DLD1 (cell line): ENCODE measurements around the gene MRPS21.
"Not testable (repeated sequence)": the region's sequence is repeated elsewhere in the genome, so short reads cannot be mapped to it uniquely, and the experiment has no call there.

Experiments used
- in situ Hi-C: cut with HindIII; loops from 2 replicates; pipeline ENCODE4 v1.10.0; 2017; ENCODE audit warnings: low sequenced_read_pairs

The MRPS21 gene

GRCh38 chr1:150281221-150281757 is 12.4 kb upstream of the MRPS21 start:
- in situ Hi-C loops: no loop called here

GRCh38 chr1:150281758-150282557 is 11.7 kb upstream of the MRPS21 start, which contains the start of gene CIART:
Gene CIART, plus strand, starts transcription at chr1:150282554. Its CDS starts 714 bp downstream, at chr1:150283268.
- in situ Hi-C loops: no loop called here

GRCh38 chr1:150282558-150282958 is 11.1 kb upstream of the MRPS21 start:
- in situ Hi-C loops: no loop called here

GRCh38 chr1:150283260-150283659 is 10.4 kb upstream of the MRPS21 start:
- in situ Hi-C loops: no loop called here

GRCh38 chr1:150288382-150288781 is 5.3 kb upstream of the MRPS21 start:
- in situ Hi-C loops: no loop called here

- in situ Hi-C loops: no loop called here
These were observed 4.8 kb upstream of the MRPS21 start for GRCh38 chr1:150288822-150289221.

- in situ Hi-C loops: no loop called here
These were observed 1.8 kb downstream of the MRPS21 start for GRCh38 chr1:150295476-150295875.

DNA sequence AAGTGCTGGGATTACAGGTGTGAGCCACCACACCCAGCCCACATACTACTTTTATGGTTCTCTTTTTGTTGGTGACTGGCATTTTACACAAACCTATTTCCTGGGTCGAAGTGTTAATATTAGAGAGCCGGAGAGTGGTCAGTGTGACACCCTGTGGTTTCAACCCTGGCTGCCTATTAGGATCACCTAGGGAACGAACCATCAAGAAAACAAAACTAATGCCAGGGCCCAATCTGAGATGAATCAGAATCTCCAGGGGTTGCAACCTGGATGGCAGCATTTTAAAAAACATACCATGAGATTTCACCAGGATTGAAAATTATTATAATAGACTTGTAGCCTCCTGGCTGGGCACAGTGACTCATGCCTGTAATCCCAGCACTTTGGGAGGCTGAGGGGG is 6.1 kb downstream of the MRPS21 start:
- in situ Hi-C loops: no loop called here

- in situ Hi-C loops: no loop called here
These were observed 8.7 kb downstream of the MRPS21 start for GRCh38 chr1:150302338-150302737.

DNA sequence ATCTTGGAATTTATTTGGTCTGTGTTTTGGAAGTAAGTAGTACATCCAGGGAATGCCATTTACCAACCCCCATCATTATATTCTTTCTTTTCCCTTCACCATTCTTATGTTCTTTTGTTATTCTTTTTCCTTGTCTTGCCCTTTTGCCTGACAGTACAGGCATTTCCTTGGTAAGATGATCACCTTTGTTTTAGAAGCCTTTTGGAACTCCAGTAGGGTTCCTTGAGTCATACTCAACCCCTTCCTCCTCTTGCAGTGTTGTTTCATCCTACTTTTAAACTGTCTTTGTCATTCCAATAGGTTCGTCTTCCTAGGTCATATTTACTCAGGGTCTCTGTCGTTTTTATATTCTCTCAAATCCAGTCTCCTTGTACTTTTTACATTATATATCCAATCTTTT is 9.2 kb downstream of the MRPS21 start:
- in situ Hi-C loops: no loop called here

GRCh38 chr1:150308585-150308984 is 14.9 kb downstream of the MRPS21 start:
- in situ Hi-C loops: not testable (repeated sequence)

DNA sequence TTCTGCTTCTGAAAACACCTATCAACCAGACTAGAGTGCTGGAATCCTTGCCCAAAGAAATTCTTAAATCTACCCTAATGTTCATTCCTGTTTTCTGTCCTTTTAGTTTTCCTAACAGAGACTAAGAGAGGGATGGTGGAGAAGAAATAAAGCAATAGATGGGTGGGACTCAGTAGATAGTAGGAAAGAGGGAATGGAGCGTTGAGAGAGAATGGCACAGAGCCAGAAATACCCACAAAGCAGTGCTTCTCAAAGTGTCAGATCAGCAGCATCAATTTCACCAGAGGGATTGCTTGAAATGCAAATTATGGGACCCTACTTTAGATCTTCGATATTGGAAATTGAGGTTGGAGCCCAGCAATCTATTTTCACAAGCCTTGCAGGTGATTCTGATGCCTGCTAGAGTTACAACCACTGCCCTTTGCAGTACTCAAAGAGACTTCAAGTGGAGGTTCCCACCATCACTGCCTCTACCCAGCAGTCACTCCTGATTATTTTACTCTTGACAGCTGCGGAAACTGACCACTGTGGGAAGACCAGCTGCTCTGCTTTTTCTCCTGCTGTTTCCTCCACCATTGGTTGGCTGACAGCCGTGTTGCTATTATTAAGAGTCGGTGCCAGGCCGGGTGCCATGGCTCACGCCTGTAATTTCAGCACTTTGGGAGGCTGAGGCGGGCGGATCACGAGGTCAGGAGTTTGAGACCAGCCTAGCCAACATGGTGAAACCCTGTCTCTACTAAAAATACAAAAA is 16.3 kb downstream of the MRPS21 start:
- in situ Hi-C loops: no loop called here

- in situ Hi-C loops: no loop called here
These were observed 18.1 kb downstream of the MRPS21 start for GRCh38 chr1:150311762-150312161.

DNA sequence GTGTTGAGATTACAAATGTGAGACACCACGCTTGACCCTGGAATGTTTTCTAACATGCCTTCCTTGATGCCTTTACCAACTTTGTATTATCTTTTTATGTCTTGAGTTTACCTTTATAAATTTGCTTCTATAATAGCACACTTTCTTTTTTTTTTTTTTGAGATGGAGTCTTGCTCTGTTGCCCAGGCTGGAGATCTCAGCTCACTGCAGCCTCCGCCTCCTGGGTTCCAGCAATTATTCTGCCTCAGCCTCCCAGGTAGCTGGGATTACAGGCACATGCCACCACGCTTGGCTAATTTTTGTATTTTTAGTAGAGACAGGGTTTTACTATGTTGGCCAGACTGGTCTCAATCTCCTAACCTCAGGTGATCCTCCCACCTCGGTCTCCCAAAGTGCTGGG is 21.0 kb downstream of the MRPS21 start:
- in situ Hi-C loops: not testable (repeated sequence)

DNA sequence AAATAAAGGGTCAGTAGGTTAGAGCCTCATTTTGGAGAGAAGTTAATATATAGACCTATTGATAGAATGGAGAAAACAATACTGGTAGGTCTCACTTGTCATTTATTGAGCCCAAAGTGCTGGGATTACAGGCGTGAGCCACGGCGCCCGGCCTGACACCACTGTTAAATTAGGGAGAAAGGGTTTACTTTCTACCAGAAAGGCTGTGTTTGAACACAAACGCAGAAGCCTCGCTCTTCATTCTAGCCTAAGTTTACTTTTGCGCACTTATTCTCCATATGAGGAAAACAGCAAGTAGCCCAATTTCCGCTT is 27.0 kb downstream of the MRPS21 start:
- in situ Hi-C loops: no loop called here

GRCh38 chr1:150321826-150322166 is 28.1 kb downstream of the MRPS21 start:
- in situ Hi-C loops: no loop called here

GRCh38 chr1:150322310-150322709 is 28.6 kb downstream of the MRPS21 start:
- in situ Hi-C loops: no loop called here

GRCh38 chr1:150332651-150333290 is 39.1 kb downstream of the MRPS21 start:
- in situ Hi-C loops: no loop called here

DNA sequence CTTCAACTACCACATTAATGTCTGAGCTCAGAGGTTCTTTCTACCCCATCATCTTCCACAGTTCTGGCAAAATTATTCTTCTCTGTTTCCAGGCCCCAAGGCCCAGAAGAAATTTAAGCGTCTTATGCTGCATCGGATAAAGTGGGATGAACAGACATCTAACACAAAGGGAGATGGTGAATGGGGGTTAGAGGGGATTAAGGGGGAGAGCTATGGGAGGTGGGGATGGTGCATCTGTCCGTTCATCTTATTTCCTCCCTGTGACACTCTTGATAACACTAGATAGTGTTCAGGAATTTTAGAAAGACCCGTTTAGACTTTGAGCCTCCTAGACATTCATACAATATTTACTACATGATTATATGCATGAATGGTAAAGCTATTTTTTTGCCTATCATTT is 52.7 kb downstream of the MRPS21 start:
- in situ Hi-C loops: no loop called here

- in situ Hi-C loops: no loop called here
These were observed 59.2 kb downstream of the MRPS21 start for GRCh38 chr1:150352866-150353265.
